HCT116 (cell line): ENCODE data around the gene SCRG1. TPM values are rescaled to one million over a fixed set of nuclear protein-coding genes. Genes with fewer than 3 reads are reported as not detected.

Experiments used
- ATAC-seq: fragments of 200-7000 bp; cut with Tn5 transposase; 2 replicates; pipeline ENCODE4 v1.9.1; 2020; ENCODE audit warnings: mild to moderate bottlenecking, moderate library complexity
- BruUV-seq: library from RNA; stranded (reverse); fragments of 400-500 nt; replicated peaks from 2 replicates; lab custom pipeline; 2021; lab: Mats Ljungman, UMichigan
- CTCF ChIA-PET: fragments of 300-600 bp; sonication (Branson Sonifier 250); formaldehyde crosslinking; loops from one replicate; lab custom pipeline; 2021; ENCODE audit warnings: antibody characterized with exemption; lab: Charles Lee
- POLR2A ChIA-PET: fragments of 300-600, 350-600 bp; sonication (Branson Sonifier 250); formaldehyde crosslinking; loops from one replicate; lab custom pipeline; 2021; ENCODE audit warnings: antibody characterized with exemption; lab: Charles Lee
- RAD21 ChIA-PET, 2 experiments: fragments of 300-600 bp; sonication (Branson Sonifier 250); formaldehyde crosslinking; loops; one replicate each; lab custom pipeline; 2023; ENCODE audit warnings: low total read pairs in 2 of 2; ENCODE audit not compliant: uncharacterized antibody in 2 of 2, unreplicated experiment in 2 of 2, low non-redundant PET in 1 of 2; lab: Charles Lee
- DNase-seq: peaks from one replicate; pipeline ENCODE4 v3.0.0-alpha.2; 2010; ENCODE audit warnings: low read depth, low spot score
- H2AFZ ChIP-seq: fragments of 200-600 bp; shearing (Covaris generic), sonication (generic); 2 replicates; pipeline ENCODE4 v1.6.1; 2017; ENCODE audit warnings: low read depth, mixed run types, mixed read lengths, antibody characterized with exemption, low read length; ENCODE audit not compliant: poor library complexity, severe bottlenecking
- H3K27ac ChIP-seq: 2 replicates; pipeline ENCODE4 v1.5.1; 2012; ENCODE audit warnings: low read depth, low read length
- H3K27me3 ChIP-seq: fragments of 200-600 bp; sonication (generic); 2 replicates; pipeline ENCODE4 v1.6.1; 2016; ENCODE audit warnings: mixed run types, low read length, mixed read lengths; ENCODE audit not compliant: insufficient read depth
- H3K36me3 ChIP-seq, 2 experiments: fragments of 200-500 bp in 1 of 2; fragments of 200-600 bp in 1 of 2; sonication (Bioruptor generic) in 1 of 2; sonication (generic) in 1 of 2; 2 replicates each; pipeline versions ENCODE4 v1.5.1 to v1.6.1; 2014 to 2016; ENCODE audit warnings: low read length in 2 of 2, inconsistent platforms in 1 of 2, mixed read lengths in 1 of 2, mixed run types in 1 of 2; ENCODE audit not compliant: insufficient read depth in 2 of 2, control insufficient read depth in 1 of 2
- H3K4me1 ChIP-seq, 2 experiments: fragments of 200-600 bp in 1 of 2; sonication (generic) in 1 of 2; 2 replicates each; pipeline versions ENCODE4 v1.5.1 to v1.6.1; 2012 to 2017; ENCODE audit warnings: low read length in 2 of 2, inconsistent platforms in 1 of 2, mild to moderate bottlenecking in 1 of 2, mixed read lengths in 1 of 2, mixed run types in 1 of 2, moderate library complexity in 1 of 2; ENCODE audit not compliant: insufficient read depth in 2 of 2, control insufficient read depth in 1 of 2
- H3K4me2 ChIP-seq: fragments of 200-600 bp; sonication (generic); 2 replicates; pipeline ENCODE4 v1.6.1; 2017; ENCODE audit warnings: mixed run types, low read length, mixed read lengths
- H3K4me3 ChIP-seq, 2 experiments: fragments of 200-600 bp in 1 of 2; sonication (generic) in 1 of 2; replicated peaks in 1 of 2; 2 replicates each; pipeline ENCODE4 v1.5.1; 2011 to 2016; ENCODE audit warnings: low read length in 2 of 2, control low read depth in 1 of 2, low read depth in 1 of 2, mild to moderate bottlenecking in 1 of 2, mixed read lengths in 1 of 2, mixed run types in 1 of 2
- H3K79me2 ChIP-seq: fragments of 200-600 bp; sonication (generic); 2 replicates; pipeline ENCODE4 v1.6.1; 2017; ENCODE audit warnings: mild to moderate bottlenecking, mixed run types, low read length, moderate library complexity, mixed read lengths; ENCODE audit not compliant: insufficient read depth
- H3K9ac ChIP-seq: fragments of 200-600 bp; sonication (generic); 2 replicates; pipeline ENCODE4 v1.6.1; 2016; ENCODE audit warnings: low read length, mixed read lengths
- H3K9me2 ChIP-seq: fragments of 200-600 bp; sonication (generic), shearing (Covaris generic); 2 replicates; pipeline ENCODE4 v1.6.1; 2017; ENCODE audit warnings: mixed run types, mild to moderate bottlenecking, moderate library complexity; ENCODE audit not compliant: insufficient read depth
- H3K9me3 ChIP-seq, 2 experiments: fragments of 200-500 bp in 1 of 2; fragments of 200-600 bp in 1 of 2; sonication (Bioruptor generic) in 1 of 2; sonication (generic) in 1 of 2; 2 replicates each; pipeline ENCODE4 v1.6.1; 2014 to 2017; ENCODE audit warnings: low read length in 2 of 2, mixed read lengths in 2 of 2, inconsistent platforms in 1 of 2, low read depth in 1 of 2, mild to moderate bottlenecking in 1 of 2, mixed run types in 1 of 2, moderate library complexity in 1 of 2; ENCODE audit not compliant: control insufficient read depth in 1 of 2, insufficient read depth in 1 of 2
- H4K20me1 ChIP-seq: fragments of 200-600 bp; sonication (generic), shearing (Covaris generic); 2 replicates; pipeline ENCODE4 v1.6.1; 2017; ENCODE audit warnings: mixed run types, mild to moderate bottlenecking, moderate library complexity; ENCODE audit not compliant: insufficient read depth
- CBX3 ChIP-seq: IDR thresholded peaks from 2 replicates; pipeline ENCODE4 v1.6.1; 2012; ENCODE audit warnings: low read depth
- CEBPB ChIP-seq: IDR thresholded peaks from 2 replicates; pipeline ENCODE4 v1.6.1; 2012; ENCODE audit warnings: low read depth
- EGR1 ChIP-seq: IDR thresholded peaks from 2 replicates; pipeline ENCODE4 v1.6.1; 2012; ENCODE audit warnings: low read depth
- ELF1 ChIP-seq: IDR thresholded peaks from 2 replicates; pipeline ENCODE4 v1.6.1; 2012; ENCODE audit warnings: low read depth, borderline replicate concordance
- EZH2phosphoT487 ChIP-seq: fragments of 200-600 bp; IDR thresholded peaks from 2 replicates; pipeline ENCODE4 v1.6.1; 2018; ENCODE audit warnings: antibody characterized with exemption, borderline replicate concordance
- FOSL1 ChIP-seq: IDR thresholded peaks from 2 replicates; pipeline ENCODE4 v1.6.1; 2012; ENCODE audit warnings: low read depth
- JUND ChIP-seq: IDR thresholded peaks from 2 replicates; pipeline ENCODE4 v1.6.1; 2012
- POLR2A ChIP-seq: IDR thresholded peaks from 2 replicates; pipeline ENCODE4 v1.7.0; 2011; ENCODE audit warnings: borderline replicate concordance; ENCODE audit not compliant: insufficient read depth, insufficient read length; ENCODE audit errors: extremely low read depth
- POLR2AphosphoS5 ChIP-seq: IDR thresholded peaks from 2 replicates; pipeline ENCODE4 v1.6.1; 2011; ENCODE audit warnings: mild to moderate bottlenecking, low read depth, low read length, moderate library complexity
- SIN3A ChIP-seq: IDR thresholded peaks from 2 replicates; pipeline ENCODE4 v1.6.1; 2012; ENCODE audit warnings: low read depth
- SP1 ChIP-seq: IDR thresholded peaks from 2 replicates; pipeline ENCODE4 v1.6.1; 2012; ENCODE audit warnings: low read depth
- ZFX ChIP-seq: fragments of 450-650 bp; IDR thresholded peaks from 2 replicates; pipeline ENCODE4 v1.6.1; 2017
- ZNF274 ChIP-seq: fragments of 200-500 bp; sonication (Bioruptor generic); IDR thresholded peaks from 2 replicates; pipeline ENCODE4 v1.6.1; 2014; ENCODE audit warnings: mild to moderate bottlenecking, low read depth, low read length, inconsistent platforms
- intact Hi-C: fragments of 100-400 bp; cut with micrococcal nuclease; formaldehyde crosslinking; loops from 2 replicates; pipeline ENCODE4 v1.10.0; 2022
- total RNA-seq: library from RNA; stranded (reverse); gene quantifications from one replicate; pipeline ENCODE4 v1.2.1, GENCODE V29; 2021; ENCODE audit not compliant: unreplicated experiment
- TF ChIP-seq, protein P1 (sequence below): IDR thresholded peaks from 2 replicates; pipeline ENCODE4 v1.6.1; 2011; ENCODE audit warnings: mild to moderate bottlenecking, low read length, moderate library complexity; ENCODE audit not compliant: insufficient replicate concordance; ENCODE audit errors: extremely low read depth
- TF ChIP-seq, protein P2 (sequence below): IDR thresholded peaks from 2 replicates; pipeline ENCODE4 v1.6.1; 2012
- TF ChIP-seq, protein P3 (sequence below), 3 experiments: fragments of 200-600 bp in 1 of 3; sonication (generic) in 1 of 3; IDR thresholded peaks in 2 of 3; conservative IDR thresholded peaks in 1 of 3; 2 replicates each; pipeline ENCODE4 v1.5.1; 2012 to 2017; ENCODE audit warnings: low read depth in 2 of 3, low read length in 2 of 3, antibody characterized with exemption in 1 of 3, borderline replicate concordance in 1 of 3, control low read depth in 1 of 3, mild to moderate bottlenecking in 1 of 3, mixed read lengths in 1 of 3, mixed run types in 1 of 3, moderate library complexity in 1 of 3; ENCODE audit not compliant: insufficient read depth in 1 of 3

Gene SCRG1
- total RNA-seq, 1 experiment from 2014 or later = not detected

DNA sequence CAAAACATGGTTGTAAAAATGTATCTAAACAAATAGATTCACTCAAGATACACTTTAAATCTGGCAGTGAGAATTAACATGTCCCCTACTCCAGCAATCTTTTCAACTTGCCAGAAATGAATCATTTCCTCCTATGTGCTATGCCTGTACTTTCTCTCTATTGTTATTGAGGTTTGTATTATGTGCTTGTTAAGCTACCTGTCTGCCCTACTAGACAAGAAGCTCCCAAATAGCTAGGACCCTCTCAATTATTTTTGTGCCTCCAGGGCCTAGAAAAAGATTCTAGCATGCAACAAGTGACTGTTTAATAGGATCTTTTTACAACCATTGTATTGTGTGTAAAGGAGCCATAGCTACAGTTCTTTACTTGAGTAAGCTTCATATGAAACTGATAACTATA lies 31.6 kb downstream of the SCRG1 start:
- CTCF ChIA-PET = no interaction called here
- BruUV-seq = no TSS peak
- H3K9ac ChIP-seq = no peak overlapping the region

DNA sequence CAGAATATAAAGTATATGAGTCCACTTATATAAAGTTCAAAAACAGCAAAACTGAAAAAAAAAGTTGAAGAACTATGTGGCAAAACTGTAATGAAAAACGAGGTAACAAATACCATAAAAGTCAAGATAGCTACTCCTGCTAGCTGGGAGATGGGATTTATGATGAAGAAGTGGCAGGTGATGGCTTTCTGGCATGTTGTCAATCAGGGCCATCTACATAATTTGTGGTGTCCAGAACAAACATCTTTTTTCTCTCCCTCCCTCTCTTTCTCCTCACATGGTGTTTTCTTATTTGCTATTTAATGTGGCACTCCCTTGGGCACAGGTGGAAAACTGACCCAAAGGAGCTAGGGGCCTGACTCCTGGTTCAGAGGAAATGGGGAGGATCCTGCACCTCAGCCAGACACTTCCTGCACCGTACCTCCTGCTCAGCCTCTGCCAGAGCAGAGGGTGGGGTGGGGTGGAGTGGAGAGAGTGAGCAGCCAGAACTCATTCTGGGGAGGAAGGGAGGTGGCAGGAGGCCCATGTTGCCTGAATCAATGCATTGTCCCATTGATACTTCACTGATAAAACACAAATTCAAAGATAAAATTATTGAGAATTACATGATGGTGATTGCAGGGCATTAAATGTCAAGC lies 33.4 kb downstream of the SCRG1 start:
- ChIA-PET CTCF (no interaction called here), RAD21 (no interaction called here), POLR2A (no interaction called here)
- no peak overlapping the region for H2AFZ ChIP-seq
- ATAC-seq (no peak), DNase-seq (no peak)
- H3K4me1 ChIP-seq = peaks cover 0 to 10% of the 10 kb centered on the region in 2 experiments; a peak in 1 of 4 replicates
- no TSS peak for BruUV-seq
- H3K27me3 ChIP-seq = no peaks in the 10 kb centered on the region
- H3K4me2 ChIP-seq = no peak overlapping the region
- H3K9me3 ChIP-seq = no peaks in the 10 kb centered on the region
- H3K79me2 ChIP-seq = no peaks in the 10 kb centered on the region
- H3K9me2 ChIP-seq = no peaks in the 10 kb centered on the region
- intact Hi-C loops = no loop called here
- H4K20me1 ChIP-seq = no peaks in the 10 kb centered on the region
- no peak overlapping the region for H3K27ac ChIP-seq
- no peaks in the 10 kb centered on the region for H3K36me3 ChIP-seq
- TF ChIP-seq, protein P1, sequence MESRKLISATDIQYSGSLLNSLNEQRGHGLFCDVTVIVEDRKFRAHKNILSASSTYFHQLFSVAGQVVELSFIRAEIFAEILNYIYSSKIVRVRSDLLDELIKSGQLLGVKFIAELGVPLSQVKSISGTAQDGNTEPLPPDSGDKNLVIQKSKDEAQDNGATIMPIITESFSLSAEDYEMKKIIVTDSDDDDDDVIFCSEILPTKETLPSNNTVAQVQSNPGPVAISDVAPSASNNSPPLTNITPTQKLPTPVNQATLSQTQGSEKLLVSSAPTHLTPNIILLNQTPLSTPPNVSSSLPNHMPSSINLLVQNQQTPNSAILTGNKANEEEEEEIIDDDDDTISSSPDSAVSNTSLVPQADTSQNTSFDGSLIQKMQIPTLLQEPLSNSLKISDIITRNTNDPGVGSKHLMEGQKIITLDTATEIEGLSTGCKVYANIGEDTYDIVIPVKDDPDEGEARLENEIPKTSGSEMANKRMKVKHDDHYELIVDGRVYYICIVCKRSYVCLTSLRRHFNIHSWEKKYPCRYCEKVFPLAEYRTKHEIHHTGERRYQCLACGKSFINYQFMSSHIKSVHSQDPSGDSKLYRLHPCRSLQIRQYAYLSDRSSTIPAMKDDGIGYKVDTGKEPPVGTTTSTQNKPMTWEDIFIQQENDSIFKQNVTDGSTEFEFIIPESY = no peak
- no peak for TF ChIP-seq EZH2phosphoT487
- TF ChIP-seq POLR2AphosphoS5 = no peak
- TF ChIP-seq, protein P2, sequence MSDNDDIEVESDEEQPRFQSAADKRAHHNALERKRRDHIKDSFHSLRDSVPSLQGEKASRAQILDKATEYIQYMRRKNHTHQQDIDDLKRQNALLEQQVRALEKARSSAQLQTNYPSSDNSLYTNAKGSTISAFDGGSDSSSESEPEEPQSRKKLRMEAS = no peak
- TF ChIP-seq EGR1 = no peak
- no peak for TF ChIP-seq ZFX
- no peak for TF ChIP-seq ZNF274
- TF ChIP-seq POLR2A = no peak
- TF ChIP-seq, protein P3, sequence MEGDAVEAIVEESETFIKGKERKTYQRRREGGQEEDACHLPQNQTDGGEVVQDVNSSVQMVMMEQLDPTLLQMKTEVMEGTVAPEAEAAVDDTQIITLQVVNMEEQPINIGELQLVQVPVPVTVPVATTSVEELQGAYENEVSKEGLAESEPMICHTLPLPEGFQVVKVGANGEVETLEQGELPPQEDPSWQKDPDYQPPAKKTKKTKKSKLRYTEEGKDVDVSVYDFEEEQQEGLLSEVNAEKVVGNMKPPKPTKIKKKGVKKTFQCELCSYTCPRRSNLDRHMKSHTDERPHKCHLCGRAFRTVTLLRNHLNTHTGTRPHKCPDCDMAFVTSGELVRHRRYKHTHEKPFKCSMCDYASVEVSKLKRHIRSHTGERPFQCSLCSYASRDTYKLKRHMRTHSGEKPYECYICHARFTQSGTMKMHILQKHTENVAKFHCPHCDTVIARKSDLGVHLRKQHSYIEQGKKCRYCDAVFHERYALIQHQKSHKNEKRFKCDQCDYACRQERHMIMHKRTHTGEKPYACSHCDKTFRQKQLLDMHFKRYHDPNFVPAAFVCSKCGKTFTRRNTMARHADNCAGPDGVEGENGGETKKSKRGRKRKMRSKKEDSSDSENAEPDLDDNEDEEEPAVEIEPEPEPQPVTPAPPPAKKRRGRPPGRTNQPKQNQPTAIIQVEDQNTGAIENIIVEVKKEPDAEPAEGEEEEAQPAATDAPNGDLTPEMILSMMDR (IDR thresholded peaks at IDR 0.05 in 2 of 3, conservative IDR thresholded peaks at IDR 0.05 in 1 of 3; ENCODE audit: borderline replicate concordance in 1 of 3, insufficient read depth in 1 of 3, low read depth in 2 of 3, low read length in 2 of 3) = no peak
- no peak for TF ChIP-seq FOSL1
- TF ChIP-seq SIN3A = no peak
- TF ChIP-seq SP1 = no peak
- no peak for TF ChIP-seq CBX3
- no peak overlapping the region for H3K4me3 ChIP-seq
- H3K9ac ChIP-seq = no peak overlapping the region

More for the DNA sequence above, 31.6 kb downstream of the SCRG1 start:
- Histone ChIP-seq H3K36me3 (no peaks in the 10 kb centered on the region), H2AFZ (no peak overlapping the region), H3K4me2 (no peak overlapping the region), H4K20me1 (no peaks in the 10 kb centered on the region), H3K9me3 (no peaks in the 10 kb centered on the region), H3K27ac (no peak overlapping the region), H3K27me3 (no peaks in the 10 kb centered on the region), H3K4me3 (no peak overlapping the region), H3K4me1 (peaks cover 0 to 15% of the 10 kb centered on the region in 2 experiments; a peak in 2 of 4 replicates), H3K79me2 (no peaks in the 10 kb centered on the region), H3K9me2 (no peaks in the 10 kb centered on the region)
- ChIA-PET RAD21 (no interaction called here), POLR2A (interaction anchor here (0.8 kb wide), 1 partner anchor 34 kb away, joined by 3 read pairs; no protein-coding TSS in a partner anchor)
- intact Hi-C loops = no loop called here
- ATAC-seq = no peak
- no peak for DNase-seq
- TF ChIP-seq JUND = no peak
- no peak for TF ChIP-seq FOSL1
- TF ChIP-seq POLR2A = no peak
- TF ChIP-seq ELF1 = no peak
- TF ChIP-seq, protein P2 = no peak
- no peak for TF ChIP-seq CEBPB
- no peak for TF ChIP-seq EZH2phosphoT487
